ENCODE results near the gene BOK.

BOK gene

DNA sequence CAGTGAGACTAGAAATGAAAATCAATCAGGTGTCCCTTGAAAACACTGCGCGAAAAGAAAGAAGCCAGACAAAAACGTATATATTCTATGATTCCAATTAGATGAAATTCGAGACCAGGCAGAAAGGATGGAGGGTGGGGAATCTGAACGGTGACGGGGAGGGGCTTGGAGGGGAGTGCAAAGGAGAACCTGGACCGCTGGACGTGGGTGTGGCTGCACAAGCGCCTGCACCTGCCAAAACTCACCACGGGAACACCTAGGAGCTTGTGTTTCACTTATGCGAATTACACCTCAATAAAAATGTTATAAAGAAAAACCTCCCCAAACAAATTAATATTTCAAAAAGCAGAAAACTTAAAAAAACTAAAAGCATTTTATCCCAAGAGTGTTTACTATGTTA is 56.5 kb downstream of the BOK start:
- H3K27me3 ChIP-seq (ENCODE audit: insufficient read depth, low read depth) = no peaks in the 10 kb centered on the region
- H2AFZ ChIP-seq (ENCODE audit: low read depth) = no peak overlapping the region
- H3K4me1 ChIP-seq (ENCODE audit: low read depth, poor library complexity, severe bottlenecking) = no peaks in the 10 kb centered on the region
- no peaks in the 10 kb centered on the region for H4K20me1 ChIP-seq (ENCODE audit: insufficient read depth)
- H3K36me3 ChIP-seq (ENCODE audit: insufficient read depth) = no peaks in the 10 kb centered on the region
- no peak overlapping the region for H3K4me2 ChIP-seq
- TF ChIP-seq, protein P1, sequence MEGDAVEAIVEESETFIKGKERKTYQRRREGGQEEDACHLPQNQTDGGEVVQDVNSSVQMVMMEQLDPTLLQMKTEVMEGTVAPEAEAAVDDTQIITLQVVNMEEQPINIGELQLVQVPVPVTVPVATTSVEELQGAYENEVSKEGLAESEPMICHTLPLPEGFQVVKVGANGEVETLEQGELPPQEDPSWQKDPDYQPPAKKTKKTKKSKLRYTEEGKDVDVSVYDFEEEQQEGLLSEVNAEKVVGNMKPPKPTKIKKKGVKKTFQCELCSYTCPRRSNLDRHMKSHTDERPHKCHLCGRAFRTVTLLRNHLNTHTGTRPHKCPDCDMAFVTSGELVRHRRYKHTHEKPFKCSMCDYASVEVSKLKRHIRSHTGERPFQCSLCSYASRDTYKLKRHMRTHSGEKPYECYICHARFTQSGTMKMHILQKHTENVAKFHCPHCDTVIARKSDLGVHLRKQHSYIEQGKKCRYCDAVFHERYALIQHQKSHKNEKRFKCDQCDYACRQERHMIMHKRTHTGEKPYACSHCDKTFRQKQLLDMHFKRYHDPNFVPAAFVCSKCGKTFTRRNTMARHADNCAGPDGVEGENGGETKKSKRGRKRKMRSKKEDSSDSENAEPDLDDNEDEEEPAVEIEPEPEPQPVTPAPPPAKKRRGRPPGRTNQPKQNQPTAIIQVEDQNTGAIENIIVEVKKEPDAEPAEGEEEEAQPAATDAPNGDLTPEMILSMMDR (conservative IDR thresholded peaks at IDR 0.05; ENCODE audit: low read depth, low read length) = no peak
- H3K27ac ChIP-seq = no peak overlapping the region
- H3K9ac ChIP-seq = no peak overlapping the region
- peaks cover 6% of the 10 kb centered on the region; the same call in 1 of the 2 replicates for H3K79me2 ChIP-seq (ENCODE audit: insufficient read depth, low read depth)
- no peak overlapping the region for H3K4me3 ChIP-seq (IDR thresholded peaks at IDR 0.05; ENCODE audit: insufficient read depth, low read depth, low read length)

DNA sequence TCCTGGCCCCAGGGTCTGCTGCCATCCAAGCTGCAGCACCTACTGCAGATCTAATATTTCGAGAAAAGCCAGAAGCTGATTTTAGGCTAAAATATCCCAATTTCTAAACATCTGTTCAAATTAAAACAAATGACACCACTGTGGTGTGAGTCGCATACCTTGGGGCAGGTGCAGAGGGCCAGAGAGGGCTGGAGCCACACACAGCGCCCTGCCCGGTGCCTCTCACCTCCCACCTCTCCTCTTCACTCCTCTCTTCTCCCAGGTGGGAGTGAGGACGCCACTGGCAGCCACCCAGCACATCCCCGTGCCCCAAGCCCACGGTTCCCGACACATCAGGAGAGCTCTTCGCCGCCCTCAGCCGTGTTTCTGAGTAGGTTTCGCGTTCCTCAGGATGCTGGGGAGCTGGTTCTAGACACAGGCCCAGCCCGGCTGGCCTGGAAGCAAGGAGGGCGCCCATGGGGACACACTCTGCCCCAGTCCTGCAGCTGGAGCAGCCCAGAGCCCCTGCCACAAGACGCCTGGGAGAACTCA is 57.0 kb downstream of the BOK start:
- Histone ChIP-seq H3K27ac (no peak overlapping the region), H3K36me3 (ENCODE audit: insufficient read depth) (no peaks in the 10 kb centered on the region), H4K20me1 (ENCODE audit: insufficient read depth) (no peaks in the 10 kb centered on the region), H2AFZ (ENCODE audit: low read depth) (no peak overlapping the region), H3K4me3 (IDR thresholded peaks at IDR 0.05; ENCODE audit: insufficient read depth, low read depth, low read length) (no peak overlapping the region), H3K4me1 (ENCODE audit: low read depth, poor library complexity, severe bottlenecking) (no peaks in the 10 kb centered on the region), H3K27me3 (ENCODE audit: insufficient read depth, low read depth) (no peaks in the 10 kb centered on the region), H3K4me2 (no peak overlapping the region), H3K79me2 (ENCODE audit: insufficient read depth, low read depth) (peaks cover 6% of the 10 kb centered on the region; the same call in 1 of the 2 replicates), H3K9ac (no peak overlapping the region)
- TF ChIP-seq, protein P1 (conservative IDR thresholded peaks at IDR 0.05; ENCODE audit: low read depth, low read length) = no peak

DNA sequence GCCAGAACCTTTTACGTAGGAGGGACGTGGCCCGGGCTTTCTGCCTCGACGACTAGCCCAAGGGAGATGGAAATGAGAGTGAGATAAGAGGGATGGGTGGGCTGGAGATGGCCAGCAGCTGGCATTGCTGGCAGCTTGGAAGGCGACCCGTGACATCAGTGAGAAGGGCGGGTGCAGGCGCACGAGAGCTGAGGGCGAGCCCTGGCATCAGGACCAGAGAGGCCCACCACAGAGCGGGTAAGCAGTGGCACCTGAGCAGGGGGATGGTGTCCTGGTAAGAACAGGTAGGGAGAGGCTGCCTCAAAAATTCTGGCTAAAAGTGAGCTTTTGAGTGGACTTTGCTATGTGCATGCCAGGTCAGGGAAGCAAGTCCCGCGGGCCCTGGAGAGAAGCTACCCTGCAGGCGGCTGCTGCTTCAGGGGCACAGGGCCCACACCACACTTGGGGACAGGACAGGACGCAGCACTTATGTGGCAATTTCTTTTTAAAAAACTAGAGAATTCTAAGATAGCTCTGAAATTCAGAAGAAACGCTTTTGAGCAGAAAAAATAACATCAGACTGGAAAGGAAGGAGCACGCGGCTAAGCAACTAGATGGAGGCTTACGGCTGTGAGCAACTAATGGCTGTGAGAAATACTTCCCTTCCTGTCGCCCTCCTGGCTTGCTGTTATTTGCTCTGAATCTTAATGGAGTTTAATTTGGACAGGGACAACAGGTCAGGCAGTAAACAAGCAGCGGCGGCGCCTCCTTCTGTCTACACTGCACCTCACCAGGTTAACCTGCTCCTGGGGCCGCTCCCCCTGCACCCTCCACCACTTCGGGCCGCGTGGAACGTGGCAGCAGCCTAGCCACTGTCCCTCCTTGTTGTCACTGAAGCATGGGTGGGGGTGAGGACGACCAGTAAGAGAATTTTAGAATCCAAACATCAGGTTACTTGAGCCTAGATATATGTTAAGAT is 57.9 kb downstream of the BOK start:
- Histone ChIP-seq H3K4me1 (ENCODE audit: low read depth, poor library complexity, severe bottlenecking) (no peaks in the 10 kb centered on the region), H3K4me2 (no peak overlapping the region), H2AFZ (ENCODE audit: low read depth) (no peak overlapping the region), H3K4me3 (IDR thresholded peaks at IDR 0.05; ENCODE audit: insufficient read depth, low read depth, low read length) (no peak overlapping the region), H3K27ac (no peak overlapping the region), H3K27me3 (ENCODE audit: insufficient read depth, low read depth) (no peaks in the 10 kb centered on the region), H4K20me1 (ENCODE audit: insufficient read depth) (no peaks in the 10 kb centered on the region), H3K79me2 (ENCODE audit: insufficient read depth, low read depth) (peaks cover 6% of the 10 kb centered on the region; the same call in 1 of the 2 replicates), H3K9ac (no peak overlapping the region), H3K36me3 (ENCODE audit: insufficient read depth) (no peaks in the 10 kb centered on the region)
- TF ChIP-seq, protein P1 (conservative IDR thresholded peaks at IDR 0.05; ENCODE audit: low read depth, low read length) = no peak

DNA sequence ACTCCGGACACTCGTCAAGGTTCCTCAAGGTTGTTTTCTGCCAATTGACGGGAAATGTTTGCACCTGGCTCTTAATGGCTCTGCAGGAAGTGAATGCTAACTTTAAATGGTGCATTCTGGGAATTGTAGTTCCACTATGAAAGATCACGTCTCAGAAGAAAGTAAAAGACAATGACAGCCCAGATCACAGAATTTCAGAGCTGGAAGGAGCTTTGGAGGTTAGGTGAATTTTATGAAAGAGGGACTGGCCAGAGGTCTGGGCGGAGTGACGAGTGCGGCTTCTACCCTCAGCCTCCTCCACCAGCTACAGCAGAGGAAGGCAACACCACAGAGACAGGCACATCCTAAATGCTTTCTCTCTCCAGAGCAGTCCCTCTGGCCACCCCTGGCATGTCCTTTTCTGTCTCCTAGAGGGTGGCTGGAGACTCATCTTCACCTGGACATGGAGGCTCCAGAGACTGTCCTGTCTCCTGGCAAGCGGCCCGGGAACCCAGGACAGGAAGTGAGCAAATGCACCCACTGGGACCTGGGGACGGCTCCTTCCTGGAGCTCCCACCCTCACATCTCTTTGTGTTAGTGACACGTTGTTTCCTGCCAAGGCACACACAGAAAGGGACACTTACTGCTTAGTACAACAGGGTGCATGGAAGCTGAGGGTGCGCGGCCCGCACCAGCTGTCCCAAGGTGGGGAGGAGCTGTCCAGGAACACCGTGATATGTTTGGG is 59.0 kb downstream of the BOK start:
- H3K36me3 ChIP-seq (ENCODE audit: insufficient read depth) = no peaks in the 10 kb centered on the region
- no peak overlapping the region for H3K4me2 ChIP-seq
- H3K4me1 ChIP-seq (ENCODE audit: low read depth, poor library complexity, severe bottlenecking) = no peaks in the 10 kb centered on the region
- TF ChIP-seq, protein P1 (conservative IDR thresholded peaks at IDR 0.05; ENCODE audit: low read depth, low read length) = no peak
- no peak overlapping the region for H3K9ac ChIP-seq
- peaks cover 6% of the 10 kb centered on the region; the same call in 1 of the 2 replicates for H3K79me2 ChIP-seq (ENCODE audit: insufficient read depth, low read depth)
- H3K4me3 ChIP-seq (IDR thresholded peaks at IDR 0.05; ENCODE audit: insufficient read depth, low read depth, low read length) = no peak overlapping the region
- no peaks in the 10 kb centered on the region for H3K27me3 ChIP-seq (ENCODE audit: insufficient read depth, low read depth)
- no peaks in the 10 kb centered on the region for H4K20me1 ChIP-seq (ENCODE audit: insufficient read depth)
- no peak overlapping the region for H3K27ac ChIP-seq
- no peak overlapping the region for H2AFZ ChIP-seq (ENCODE audit: low read depth)

Measured in KMS-11 (cell line).